Large intestine (tissue), 3 donors: ENCODE measurements around the gene MAP3K15. TPM values are rescaled to one million over a fixed set of nuclear protein-coding genes. Genes with fewer than 3 reads are reported as not detected.

ENCODE experiments used
- DNase-seq, 2 donors: peaks; one replicate each; pipeline versions ENCODE4 v3.0.0 to v3.0.0-alpha.2; 2013
- H3K27ac ChIP-seq: one replicate; pipeline ENCODE4 v1.5.1; 2013; ENCODE audit warnings: low read length
- H3K27me3 ChIP-seq: 2 replicates; pipeline ENCODE4 v1.6.1; 2013; ENCODE audit warnings: low read length; ENCODE audit not compliant: control insufficient read depth, insufficient read depth
- H3K36me3 ChIP-seq: 2 replicates; pipeline ENCODE4 v1.6.1; 2013; ENCODE audit warnings: low read length; ENCODE audit not compliant: control insufficient read depth, insufficient read depth
- H3K4me1 ChIP-seq: one replicate; pipeline ENCODE4 v1.6.1; 2013; ENCODE audit warnings: low read length; ENCODE audit not compliant: control insufficient read depth, insufficient read depth
- H3K4me3 ChIP-seq: one replicate; pipeline ENCODE4 v1.5.1; 2013; ENCODE audit warnings: low read length
- H3K9me3 ChIP-seq: one replicate; pipeline ENCODE4 v1.6.1; 2013; ENCODE audit warnings: mild to moderate bottlenecking, low read depth, low read length, moderate library complexity; ENCODE audit not compliant: control insufficient read depth
- WGBS: methylation state at CpG from one replicate; pipeline ENCODE4 v1.1.5; 2013; ENCODE audit warnings: low lambda C conversion rate; ENCODE audit not compliant: insufficient coverage; 5-methylcytosine and 5-hydroxymethylcytosine counted together
- polyA plus RNA-seq: library from polyadenylated mRNA; unstranded; fragments of 120-200 nt; gene quantifications from one replicate; pipeline ENCODE4 v1.2.1, GENCODE V29; 2013

Gene MAP3K15
- polyA plus RNA-seq, 1 donor, result 0.30 TPM

DNA sequence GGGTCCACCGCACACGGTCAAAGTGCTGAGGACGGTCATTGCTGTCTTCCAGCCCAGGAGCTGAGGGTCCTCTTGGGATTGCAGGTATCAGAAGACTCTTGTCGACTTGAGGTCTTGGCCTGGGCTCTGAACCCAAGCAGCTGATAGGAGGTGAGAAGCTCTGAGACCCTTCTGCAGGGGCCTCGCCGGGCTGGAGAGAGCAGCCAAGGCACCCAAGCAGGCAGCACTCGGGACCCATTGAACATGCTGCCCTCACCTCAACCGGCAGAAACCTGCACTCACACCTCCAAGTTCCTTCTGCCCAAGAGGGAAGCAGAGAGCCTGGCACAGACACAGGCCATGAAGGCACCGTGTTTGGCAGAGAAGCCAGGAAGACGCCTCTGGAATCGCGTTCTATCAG lies 137.5 kb downstream of the MAP3K15 start:
- H3K4me1 ChIP-seq, result no peaks in the 10 kb centered on the region
- H3K27me3 ChIP-seq, result peaks cover 7% of the 10 kb centered on the region
- H3K9me3 ChIP-seq, result no peaks in the 10 kb centered on the region
- no peaks in the 10 kb centered on the region for H3K36me3 ChIP-seq
- no peak for DNase-seq
- H3K27ac ChIP-seq, result no peak overlapping the region
- WGBS, result no CpG with 5 or more reads among the region's 12 CpGs
- H3K4me3 ChIP-seq, result no peak overlapping the region

DNA sequence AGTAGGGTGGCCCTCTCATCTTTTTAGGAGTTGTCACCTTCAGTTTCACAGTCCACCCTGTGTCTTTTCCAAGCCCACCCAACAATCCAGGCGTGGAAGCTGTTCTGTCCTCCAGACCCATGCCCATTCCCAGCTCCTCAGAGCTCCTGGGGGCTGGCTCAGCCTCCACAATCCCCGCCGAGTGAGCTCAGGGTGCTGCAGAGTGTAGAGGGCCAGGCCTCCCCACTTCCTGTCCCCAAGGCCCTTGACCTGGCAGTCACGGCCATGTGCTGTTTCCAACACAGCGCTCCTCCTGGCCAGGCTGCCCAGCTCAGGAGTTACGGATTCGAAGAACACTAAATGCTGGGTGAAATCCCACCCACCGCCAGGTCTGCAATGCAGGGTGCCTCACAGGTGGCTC lies 139.8 kb downstream of the MAP3K15 start:
- Histone ChIP-seq H3K36me3 (no peaks in the 10 kb centered on the region), H3K4me1 (no peaks in the 10 kb centered on the region), H3K27me3 (peaks cover 7% of the 10 kb centered on the region), H3K27ac (no peak overlapping the region), H3K4me3 (no peak overlapping the region), H3K9me3 (no peaks in the 10 kb centered on the region)
- WGBS, result no CpG with 5 or more reads among the region's 8 CpGs
- DNase-seq, result no peak

DNA sequence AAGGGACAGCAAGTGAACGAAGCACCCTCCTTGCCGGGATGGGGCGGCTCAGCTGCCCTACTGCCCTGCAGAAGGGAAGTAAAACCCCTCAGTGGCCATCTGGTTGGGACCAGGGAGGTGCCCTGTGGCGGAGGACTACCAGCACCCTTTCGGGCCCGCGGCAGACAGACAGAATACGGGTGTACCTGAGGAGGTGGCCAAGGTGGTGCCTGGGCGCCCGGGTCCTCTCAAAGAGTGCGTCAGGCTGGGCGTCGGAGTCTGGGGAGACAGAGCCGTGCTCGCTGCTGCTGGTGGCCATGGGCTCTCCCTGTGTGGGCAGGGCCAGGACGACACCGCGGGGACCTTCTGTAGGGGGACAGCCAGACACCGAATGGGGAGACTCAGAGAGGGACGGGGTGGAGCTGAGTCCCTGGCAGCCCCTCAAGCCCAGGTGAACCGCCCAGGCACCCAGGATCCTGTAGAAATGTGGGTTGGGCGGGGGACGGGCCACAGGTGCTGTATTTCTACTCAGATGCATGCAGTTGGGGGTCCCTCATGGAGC lies 141.9 kb downstream of the MAP3K15 start:
- WGBS, result no CpG with 5 or more reads among the region's 23 CpGs
- Histone ChIP-seq H3K4me1 (no peaks in the 10 kb centered on the region), H3K27ac (no peak overlapping the region), H3K36me3 (no peaks in the 10 kb centered on the region), H3K9me3 (no peaks in the 10 kb centered on the region), H3K27me3 (peaks cover 7% of the 10 kb centered on the region), H3K4me3 (no peak overlapping the region)
- no peak for DNase-seq

DNA sequence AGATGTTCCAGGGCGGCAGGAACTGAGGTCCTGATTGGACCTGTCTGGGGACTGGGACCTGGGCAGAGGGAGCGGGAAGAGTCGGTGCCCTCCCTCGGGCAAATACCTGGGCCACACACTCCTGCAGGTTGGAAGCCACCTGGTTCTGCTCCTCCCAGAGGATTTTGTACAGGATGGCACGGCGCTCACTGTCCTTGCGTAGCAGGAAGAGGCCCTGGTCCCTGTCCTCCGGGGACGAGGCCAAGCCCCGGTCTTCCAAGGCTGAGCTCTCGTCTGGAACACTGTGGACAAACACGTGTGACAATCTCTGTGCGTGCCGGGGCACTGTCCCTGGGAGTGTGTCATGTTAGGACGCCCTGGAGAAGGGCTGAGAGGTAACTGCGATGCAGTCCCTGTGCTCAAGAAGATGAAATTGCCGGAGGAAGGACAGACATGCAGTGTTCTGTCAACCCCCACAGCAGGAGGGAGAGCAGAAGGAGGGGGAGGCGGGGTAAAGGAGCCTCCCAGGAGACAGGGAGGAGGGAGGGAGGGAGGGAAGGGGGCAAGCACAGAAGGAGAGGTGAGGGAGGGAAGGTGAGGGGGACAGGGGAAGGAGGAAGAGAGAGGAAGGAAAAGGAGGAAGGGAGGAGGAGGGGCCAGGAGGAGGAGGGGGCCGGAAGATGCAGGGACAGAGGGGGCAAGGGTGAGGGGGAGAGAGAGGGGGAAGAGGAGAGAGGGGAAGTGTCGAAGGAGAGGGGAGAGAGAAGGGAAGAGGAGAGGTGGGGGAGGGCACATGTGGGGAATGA lies 142.6 kb downstream of the MAP3K15 start:
- H3K27me3 ChIP-seq, result peaks cover 7% of the 10 kb centered on the region
- no CpG with 5 or more reads among the region's 20 CpGs for WGBS

DNA sequence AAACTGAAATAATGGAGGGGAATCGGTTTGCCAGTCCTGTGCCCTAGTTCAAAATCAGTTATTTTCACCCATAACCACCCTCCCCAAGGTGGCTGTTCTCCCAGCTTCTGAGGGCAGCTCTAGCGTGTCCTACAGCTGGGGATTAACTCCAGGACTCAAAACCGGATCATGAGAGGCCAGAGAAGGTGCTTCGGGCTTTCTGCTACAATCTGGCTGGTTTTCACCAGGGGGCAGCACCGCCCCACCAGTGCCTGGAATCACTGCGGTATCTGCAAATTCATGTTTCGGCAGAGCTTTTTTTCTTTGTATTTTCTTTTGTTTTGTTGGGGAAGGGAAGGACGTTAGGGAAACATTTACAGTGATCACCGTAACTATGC lies 143.2 kb downstream of the MAP3K15 start:
- no CpG with 5 or more reads among the region's 9 CpGs for WGBS

More for the DNA sequence above, 142.6 kb downstream of the MAP3K15 start:
- Histone ChIP-seq H3K9me3 (no peaks in the 10 kb centered on the region), H3K4me3 (peak overlapping the region; percentile 22), H3K27ac (no peak overlapping the region), H3K36me3 (no peaks in the 10 kb centered on the region), H3K4me1 (no peaks in the 10 kb centered on the region)
- peak in 1 of 2 donors; percentile 35 for DNase-seq

DNA sequence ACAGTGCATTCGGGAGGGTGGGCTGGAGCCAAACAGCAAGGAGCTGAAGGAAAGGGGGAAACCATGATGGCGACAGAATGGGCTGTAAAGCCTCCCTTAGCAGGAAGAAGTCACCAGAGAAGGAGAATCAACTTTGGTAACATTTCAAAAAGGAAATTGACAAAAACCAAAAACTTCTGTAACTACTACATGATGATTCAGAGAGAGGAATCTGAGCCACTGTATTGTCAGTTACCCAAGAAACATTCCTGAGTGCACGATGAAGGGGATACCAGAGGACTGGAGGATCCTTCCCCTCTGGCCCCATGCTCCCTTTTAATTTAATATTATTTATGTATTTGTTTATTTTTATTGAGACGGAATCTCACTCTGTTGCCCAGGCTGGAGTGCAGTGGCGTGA lies 145.2 kb downstream of the MAP3K15 start:
- Histone ChIP-seq H3K4me1 (no peaks in the 10 kb centered on the region), H3K36me3 (no peaks in the 10 kb centered on the region), H3K9me3 (no peaks in the 10 kb centered on the region), H3K27me3 (peaks cover 7% of the 10 kb centered on the region), H3K4me3 (no peak overlapping the region), H3K27ac (no peak overlapping the region)
- WGBS, result no CpG with 5 or more reads among the region's 5 CpGs
- DNase-seq, result no peak

More for the DNA sequence above, 143.2 kb downstream of the MAP3K15 start:
- Histone ChIP-seq H3K27ac (no peak overlapping the region), H3K4me3 (peak overlapping the region; percentile 22), H3K27me3 (peaks cover 7% of the 10 kb centered on the region), H3K36me3 (no peaks in the 10 kb centered on the region), H3K4me1 (no peaks in the 10 kb centered on the region), H3K9me3 (no peaks in the 10 kb centered on the region)
- DNase-seq, result peak; percentile 38 to 57

GRCh38 chrX:19368576-19368975 lies 146.7 kb downstream of the MAP3K15 start:
- WGBS, result no CpG with 5 or more reads among the region's 6 CpGs

DNA sequence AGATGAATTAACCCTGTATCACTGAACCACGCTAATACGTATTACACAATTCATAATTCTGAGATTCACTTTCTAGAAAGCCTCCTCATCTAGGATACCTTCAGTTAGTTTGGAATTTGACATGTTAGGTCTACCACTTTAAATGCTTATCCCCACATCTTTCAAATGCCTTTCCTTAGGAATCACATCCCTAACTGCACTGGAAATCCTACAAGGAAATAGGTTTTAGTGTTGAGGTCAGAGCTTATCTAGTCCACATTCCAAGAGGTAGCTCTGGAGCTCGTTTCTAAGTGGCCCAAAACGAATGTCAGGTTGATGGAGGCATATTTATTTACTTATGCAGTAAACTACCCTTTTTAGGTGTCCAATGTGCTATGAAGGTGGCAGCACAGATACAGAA lies 153.6 kb downstream of the MAP3K15 start:
- Histone ChIP-seq H3K27me3 (no peaks in the 10 kb centered on the region), H3K4me3 (no peak overlapping the region), H3K27ac (no peak overlapping the region), H3K4me1 (no peaks in the 10 kb centered on the region), H3K9me3 (no peaks in the 10 kb centered on the region), H3K36me3 (peaks cover 38% of the 10 kb centered on the region)
- DNase-seq, result no peak
- WGBS, result no CpG with 5 or more reads among the region's 4 CpGs

More at GRCh38 chrX:19368576-19368975, 146.7 kb downstream of the MAP3K15 start:
- H3K4me1 ChIP-seq, result no peaks in the 10 kb centered on the region
- H3K4me3 ChIP-seq, result no peak overlapping the region
- no peaks in the 10 kb centered on the region for H3K9me3 ChIP-seq
- no peak for DNase-seq
- H3K27ac ChIP-seq, result no peak overlapping the region
- no peaks in the 10 kb centered on the region for H3K36me3 ChIP-seq
- peaks cover 5% of the 10 kb centered on the region for H3K27me3 ChIP-seq

DNA sequence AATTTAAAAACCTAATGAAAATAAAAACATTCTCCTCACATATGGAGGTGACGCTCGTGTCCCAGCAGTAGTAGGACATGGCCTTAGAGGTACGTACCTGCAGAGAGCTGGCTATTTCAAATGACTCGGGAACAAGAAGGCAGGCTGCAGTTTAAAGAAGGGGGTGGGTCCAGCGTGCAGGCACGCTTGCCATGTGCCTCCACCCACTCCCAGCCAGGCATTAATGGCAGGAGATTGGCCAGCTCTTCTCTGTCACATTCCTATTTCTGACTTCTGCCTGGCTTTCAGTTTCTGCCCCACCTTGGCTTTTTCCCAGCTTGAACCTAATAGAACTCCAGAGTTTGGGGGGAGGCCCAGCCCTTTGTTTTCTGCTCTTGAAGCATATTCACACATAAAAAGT lies 154.4 kb downstream of the MAP3K15 start:
- DNase-seq, result no peak
- H3K27me3 ChIP-seq, result no peaks in the 10 kb centered on the region
- WGBS, result no CpG with 5 or more reads among the region's 6 CpGs
- peaks cover 44% of the 10 kb centered on the region for H3K36me3 ChIP-seq
- H3K4me3 ChIP-seq, result no peak overlapping the region
- H3K27ac ChIP-seq, result no peak overlapping the region
- no peaks in the 10 kb centered on the region for H3K4me1 ChIP-seq
- no peaks in the 10 kb centered on the region for H3K9me3 ChIP-seq

- Histone ChIP-seq H3K9me3 (no peaks in the 10 kb centered on the region), H3K36me3 (peaks cover 57% of the 10 kb centered on the region), H3K4me1 (no peaks in the 10 kb centered on the region), H3K27me3 (no peaks in the 10 kb centered on the region), H3K27ac (no peak overlapping the region), H3K4me3 (no peak overlapping the region)
- no CpG with 5 or more reads among the region's 7 CpGs for WGBS
- DNase-seq, result no peak
Observed at GRCh38 chrX:19358521-19358920, 156.8 kb downstream of the MAP3K15 start.

DNA sequence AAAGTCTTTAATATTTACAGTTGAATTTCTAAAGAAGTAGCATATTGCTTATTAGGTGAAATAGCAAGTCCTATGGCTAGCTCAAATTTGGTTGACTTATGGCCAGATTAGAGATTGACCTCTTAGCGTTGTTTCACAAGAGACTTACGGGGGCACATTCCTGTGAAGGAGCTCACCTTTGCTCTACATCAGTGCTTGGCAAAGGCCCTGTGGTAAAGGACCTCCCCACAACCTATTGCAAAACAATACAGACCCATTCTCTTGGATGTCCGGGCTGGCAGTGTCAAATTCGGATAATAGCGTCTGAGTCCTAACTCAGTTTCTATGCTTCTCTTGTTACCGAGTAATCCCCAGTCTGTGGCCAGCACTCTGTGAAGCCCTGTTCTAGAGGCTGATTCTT lies 160.7 kb downstream of the MAP3K15 start:
- Histone ChIP-seq H3K36me3 (peaks cover 62% of the 10 kb centered on the region), H3K27me3 (no peaks in the 10 kb centered on the region), H3K27ac (no peak overlapping the region), H3K9me3 (no peaks in the 10 kb centered on the region), H3K4me1 (no peaks in the 10 kb centered on the region), H3K4me3 (no peak overlapping the region)
- DNase-seq, result no peak
- WGBS, result no CpG with 5 or more reads among the region's 6 CpGs
